Measurements from ENCODE around the gene CTSW.
A peak's percentile ranks its signal among the peaks of the same experiment; 100 is the strongest.

Gene CTSW

DNA sequence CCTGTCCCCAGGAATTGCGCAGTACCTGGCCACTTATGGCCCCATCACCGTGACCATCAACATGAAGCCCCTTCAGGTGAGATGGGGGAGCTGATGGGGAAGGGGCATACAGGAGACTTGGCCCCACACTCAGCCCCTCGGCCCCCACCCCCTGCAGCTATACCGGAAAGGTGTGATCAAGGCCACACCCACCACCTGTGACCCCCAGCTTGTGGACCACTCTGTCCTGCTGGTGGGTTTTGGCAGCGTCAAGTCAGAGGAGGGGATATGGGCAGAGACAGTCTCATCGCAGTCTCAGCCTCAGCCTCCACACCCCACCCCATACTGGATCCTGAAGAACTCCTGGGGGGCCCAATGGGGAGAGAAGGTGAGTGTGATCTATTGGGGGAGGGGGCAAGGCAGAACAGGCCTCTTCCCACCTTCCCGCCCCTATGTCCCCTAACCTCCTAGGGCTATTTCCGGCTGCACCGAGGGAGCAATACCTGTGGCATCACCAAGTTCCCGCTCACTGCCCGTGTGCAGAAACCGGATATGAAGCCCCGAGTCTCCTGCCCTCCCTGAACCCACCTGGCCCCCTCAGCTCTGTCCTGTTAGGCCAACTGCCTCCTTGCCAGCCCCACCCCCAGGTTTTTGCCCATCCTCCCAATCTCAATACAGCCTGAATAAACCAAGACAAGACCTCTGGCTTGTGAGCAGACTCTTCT lies 3.6 kb downstream of the CTSW start:
- TF ChIP-seq, protein P1, sequence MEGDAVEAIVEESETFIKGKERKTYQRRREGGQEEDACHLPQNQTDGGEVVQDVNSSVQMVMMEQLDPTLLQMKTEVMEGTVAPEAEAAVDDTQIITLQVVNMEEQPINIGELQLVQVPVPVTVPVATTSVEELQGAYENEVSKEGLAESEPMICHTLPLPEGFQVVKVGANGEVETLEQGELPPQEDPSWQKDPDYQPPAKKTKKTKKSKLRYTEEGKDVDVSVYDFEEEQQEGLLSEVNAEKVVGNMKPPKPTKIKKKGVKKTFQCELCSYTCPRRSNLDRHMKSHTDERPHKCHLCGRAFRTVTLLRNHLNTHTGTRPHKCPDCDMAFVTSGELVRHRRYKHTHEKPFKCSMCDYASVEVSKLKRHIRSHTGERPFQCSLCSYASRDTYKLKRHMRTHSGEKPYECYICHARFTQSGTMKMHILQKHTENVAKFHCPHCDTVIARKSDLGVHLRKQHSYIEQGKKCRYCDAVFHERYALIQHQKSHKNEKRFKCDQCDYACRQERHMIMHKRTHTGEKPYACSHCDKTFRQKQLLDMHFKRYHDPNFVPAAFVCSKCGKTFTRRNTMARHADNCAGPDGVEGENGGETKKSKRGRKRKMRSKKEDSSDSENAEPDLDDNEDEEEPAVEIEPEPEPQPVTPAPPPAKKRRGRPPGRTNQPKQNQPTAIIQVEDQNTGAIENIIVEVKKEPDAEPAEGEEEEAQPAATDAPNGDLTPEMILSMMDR (conservative IDR thresholded peaks at IDR 0.05; ENCODE audit: control insufficient read depth, insufficient read depth, low read depth, low read length) = no peak
- no peak for DNase-seq (ENCODE audit: low read depth)
- H3K4me3 ChIP-seq (ENCODE audit: control insufficient read depth, low read depth, low read length) = no peak overlapping the region

DNA sequence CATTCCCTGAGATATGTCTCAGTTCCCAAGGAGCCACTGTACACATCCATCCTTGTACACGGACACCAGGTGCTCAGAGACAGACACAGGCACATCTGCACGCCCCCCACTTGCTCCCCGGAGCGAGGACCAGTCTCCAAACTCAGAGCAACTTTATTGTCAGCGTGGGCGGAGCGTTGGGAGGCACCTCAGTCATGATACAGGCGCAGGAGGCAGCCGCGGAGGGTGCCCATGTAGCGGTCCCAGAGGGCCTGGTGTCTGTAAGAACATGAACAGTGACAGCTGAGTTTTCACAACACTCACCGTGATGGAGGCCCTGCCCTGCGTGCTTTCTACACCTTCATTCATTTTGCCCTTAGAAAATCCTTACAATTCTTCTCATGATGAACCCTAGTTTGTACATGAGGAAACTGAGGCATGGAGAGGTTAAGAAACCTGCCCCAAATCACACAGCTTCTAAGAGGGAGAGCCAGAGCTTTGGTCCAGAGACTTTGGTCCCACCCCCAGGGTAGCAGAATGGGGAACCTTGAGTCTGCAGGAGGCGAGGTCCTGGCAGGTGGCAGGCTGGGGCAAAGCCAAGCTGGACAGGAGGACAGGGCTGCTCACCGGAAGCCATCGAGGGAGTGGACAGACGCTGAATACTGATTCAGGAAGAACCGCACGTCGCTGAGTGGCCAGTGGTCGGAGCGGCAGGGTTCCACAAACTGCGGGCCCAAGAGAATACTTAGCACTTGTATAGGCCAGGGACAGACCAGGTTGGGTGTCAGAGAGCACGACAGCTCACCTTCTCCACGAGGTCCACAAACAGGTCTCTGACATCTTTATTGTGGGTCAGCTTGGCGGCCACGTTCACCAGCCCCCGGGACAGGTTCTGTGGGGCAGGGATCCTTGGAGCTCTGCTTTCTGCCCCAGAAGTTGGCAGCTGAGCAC lies 4.4 kb downstream of the CTSW start:
- TF ChIP-seq, protein P1 (conservative IDR thresholded peaks at IDR 0.05; ENCODE audit: control insufficient read depth, insufficient read depth, low read depth, low read length) = no peak
- DNase-seq (ENCODE audit: low read depth) = no peak
- no peak overlapping the region for H3K4me3 ChIP-seq (ENCODE audit: control insufficient read depth, low read depth, low read length)

DNA sequence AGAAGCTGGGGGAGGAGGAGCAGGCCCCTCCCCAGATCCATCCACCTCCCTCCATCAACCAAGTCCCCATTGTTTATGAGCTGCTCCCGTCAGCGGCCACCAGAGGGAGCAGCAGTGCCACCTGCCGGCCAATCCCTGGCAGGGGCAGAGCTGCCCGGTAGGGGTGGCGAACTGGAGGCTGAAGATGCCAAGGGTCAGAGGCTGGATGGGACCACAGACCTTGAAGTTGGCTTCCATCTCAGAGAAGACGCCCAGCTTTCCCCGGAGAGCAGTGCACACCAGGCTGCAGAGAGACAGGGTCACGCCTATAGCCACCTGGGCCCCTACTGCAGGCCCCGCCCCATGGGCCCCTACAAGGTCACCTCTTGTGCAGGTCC lies 5.1 kb downstream of the CTSW start:
- no peak overlapping the region for H3K4me3 ChIP-seq (ENCODE audit: control insufficient read depth, low read depth, low read length)
- DNase-seq (ENCODE audit: low read depth) = peak; percentile 73
- TF ChIP-seq, protein P1 (conservative IDR thresholded peaks at IDR 0.05; ENCODE audit: control insufficient read depth, insufficient read depth, low read depth, low read length) = peak; percentile 99

DNA sequence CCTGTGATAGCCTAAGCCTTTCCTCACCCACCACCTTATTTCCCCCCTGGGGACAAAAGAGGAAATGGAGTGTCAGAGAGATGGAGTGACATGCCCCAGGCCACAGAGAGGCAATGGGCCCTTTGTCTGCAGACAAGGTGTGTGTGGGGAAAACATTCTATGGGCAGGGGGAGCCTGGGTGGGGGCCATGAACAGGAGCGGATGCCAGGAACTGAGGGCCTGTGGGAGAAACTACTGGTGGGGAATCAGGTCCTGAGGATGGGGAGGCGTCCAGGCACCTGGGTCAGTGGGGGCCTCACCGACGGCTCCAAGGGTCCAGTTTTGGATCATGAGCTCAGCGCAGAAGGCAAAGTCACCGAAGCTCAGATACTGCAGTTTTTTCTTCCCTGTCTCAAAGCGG lies 5.6 kb downstream of the CTSW start:
- no peak overlapping the region for H3K4me3 ChIP-seq (ENCODE audit: control insufficient read depth, low read depth, low read length)
- no peak for DNase-seq (ENCODE audit: low read depth)
- TF ChIP-seq, protein P1 (conservative IDR thresholded peaks at IDR 0.05; ENCODE audit: control insufficient read depth, insufficient read depth, low read depth, low read length) = no peak

DNA sequence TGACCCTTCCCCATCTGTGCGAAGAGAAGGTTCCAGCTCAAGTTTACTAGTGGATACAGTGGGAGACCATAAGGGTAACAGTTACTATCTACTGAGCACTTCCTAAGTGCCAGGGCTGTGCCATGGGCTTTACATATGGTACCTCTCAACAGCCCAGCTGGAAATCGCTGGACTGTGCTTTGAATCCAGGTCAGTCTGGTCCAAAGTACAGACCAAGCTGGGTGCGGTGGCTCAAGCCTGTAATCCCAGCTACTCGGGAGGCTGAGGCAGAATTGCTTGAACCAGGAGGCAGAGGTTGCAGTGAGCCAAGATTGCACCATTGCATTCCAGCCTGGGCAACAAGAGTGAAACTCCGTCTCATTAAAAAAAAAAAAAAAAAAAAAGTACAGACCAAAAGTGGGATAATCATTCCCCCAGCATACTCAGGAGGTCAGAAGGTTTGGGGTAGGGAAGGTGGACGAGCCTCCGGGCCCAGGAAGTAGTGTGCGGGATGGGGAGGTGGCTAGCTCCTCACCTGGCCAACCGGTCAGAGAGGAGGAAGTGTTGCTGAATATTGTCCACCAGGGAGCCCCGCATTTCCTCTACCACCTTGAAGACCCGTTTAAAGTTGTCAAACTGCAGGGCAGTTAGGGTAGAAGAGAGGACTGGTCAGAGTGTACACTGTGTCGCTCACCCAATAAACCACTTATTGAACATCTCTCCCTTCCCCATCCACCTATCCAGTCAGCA lies 6.3 kb downstream of the CTSW start:
- TF ChIP-seq, protein P1 (conservative IDR thresholded peaks at IDR 0.05; ENCODE audit: control insufficient read depth, insufficient read depth, low read depth, low read length) = no peak
- no peak for DNase-seq (ENCODE audit: low read depth)
- H3K4me3 ChIP-seq (ENCODE audit: control insufficient read depth, low read depth, low read length) = no peak overlapping the region
